ENCODE data around the gene TSC22D4. TPM values are rescaled to one million over a fixed set of nuclear protein-coding genes. Genes with fewer than 3 reads are reported as not detected.
A peak's percentile ranks its signal among the peaks of the same experiment; 100 is the strongest.

The TSC22D4 gene
- total and polyA plus RNA-seq, 9 of the 15 experiments (the other 6 are each of a cell fraction or from before 2014, with no cell fraction given), result 0.37 to 107 (median 28.7) TPM

GRCh38 chr7:100444311-100445278, 34.4 kb downstream of the TSC22D4 start (continued):
- peak; percentile 54 to 84 for TF ChIP-seq AFF1 (IDR thresholded peaks at IDR 0.05; ENCODE audit: low read depth in 1 of 2, partially characterized antibody in 2 of 2)
- TF ChIP-seq MGA (IDR thresholded peaks at IDR 0.05), result peak; percentile 99
- no peak for TF ChIP-seq MCM3 (IDR thresholded peaks at IDR 0.05)
- TF ChIP-seq E2F6 (IDR thresholded peaks at IDR 0.05; ENCODE audit: borderline replicate concordance in 1 of 2, extremely low read depth in 1 of 2, insufficient read depth in 1 of 2, insufficient read length in 1 of 2, low read depth in 1 of 2, low read length in 1 of 2, poor library complexity in 1 of 2, severe bottlenecking in 1 of 2), result peak; percentile 80 to 91
- TF ChIP-seq MAFK (IDR thresholded peaks at IDR 0.05; ENCODE audit: low read length), result 0 out of 2 replicates have a peak, but pooled peaks have one; percentile 51

All from K562 (cell line).